Esophagus muscularis mucosa (tissue), 4 donors: ENCODE measurements around the gene H6PD.

Source experiments
- EP300 ChIP-seq: sonication (generic); formaldehyde crosslinking; IDR thresholded peaks from one replicate; pipeline ENCODE4 v1.6.1; 2017; ENCODE audit warnings: antibody characterized with exemption
- POLR2A ChIP-seq: fragments of 450-650 bp; IDR thresholded peaks from one replicate; pipeline ENCODE4 v1.6.1; 2017; ENCODE audit warnings: antibody characterized with exemption, moderate library complexity, mild to moderate bottlenecking, low read depth
- POLR2AphosphoS5 ChIP-seq, 2 donors: sonication (generic); formaldehyde crosslinking; IDR thresholded peaks; one replicate each; pipeline ENCODE4 v1.6.1; 2017; ENCODE audit warnings: antibody characterized with exemption in 2 of 2
- TF ChIP-seq, protein P1 (sequence below), 3 experiments: fragments of 200-600 bp in 2 of 3; fragments of 450-650 bp in 1 of 3; sonication (generic) in 2 of 3; IDR thresholded peaks; one replicate each; pipeline ENCODE4 v1.5.1; 2017 to 2019; ENCODE audit warnings: antibody characterized with exemption in 3 of 3, mild to moderate bottlenecking in 2 of 3, moderate library complexity in 1 of 3

DNA sequence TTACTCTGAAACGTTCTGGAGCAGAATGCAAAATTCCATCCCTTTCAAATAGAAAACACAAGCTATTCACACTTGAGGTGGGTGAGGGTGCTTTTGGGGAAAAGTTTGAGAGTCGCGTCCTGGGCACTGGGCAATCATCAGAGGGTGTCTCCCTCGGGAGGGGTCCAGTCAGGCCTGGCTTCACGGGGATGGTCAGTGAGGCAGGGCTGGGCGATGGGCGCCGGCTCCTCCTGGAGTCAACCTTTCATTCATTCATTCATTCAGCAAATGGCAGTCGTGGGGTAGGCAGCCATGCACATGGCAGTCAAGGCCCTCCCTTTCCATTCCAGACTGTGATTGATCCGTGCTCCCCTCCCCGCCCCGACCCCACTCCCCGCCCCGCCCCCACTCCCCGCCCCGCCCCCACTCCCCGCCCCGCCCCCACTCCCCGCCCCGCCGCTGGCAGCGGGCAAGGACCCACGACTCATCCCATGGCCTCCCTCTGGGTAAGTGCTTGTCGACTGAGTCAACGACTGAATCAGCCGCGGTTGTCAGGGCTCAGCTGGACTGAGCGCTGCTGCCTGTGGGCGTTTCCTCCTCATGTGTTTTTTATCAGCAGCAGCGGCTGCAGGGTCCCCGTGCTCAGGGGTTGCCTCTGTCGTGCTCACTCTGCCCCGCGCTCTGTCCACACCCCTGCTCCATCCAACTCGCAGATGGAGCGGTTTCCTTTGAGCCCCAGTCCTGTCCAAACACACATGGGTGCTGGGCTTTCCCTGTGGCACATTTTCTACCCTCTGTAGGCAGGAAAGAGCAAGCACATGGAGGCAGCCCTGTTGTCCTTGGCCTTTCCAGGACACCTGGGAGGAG lies 45.7 kb downstream of the H6PD start:
- TF ChIP-seq, protein P1, sequence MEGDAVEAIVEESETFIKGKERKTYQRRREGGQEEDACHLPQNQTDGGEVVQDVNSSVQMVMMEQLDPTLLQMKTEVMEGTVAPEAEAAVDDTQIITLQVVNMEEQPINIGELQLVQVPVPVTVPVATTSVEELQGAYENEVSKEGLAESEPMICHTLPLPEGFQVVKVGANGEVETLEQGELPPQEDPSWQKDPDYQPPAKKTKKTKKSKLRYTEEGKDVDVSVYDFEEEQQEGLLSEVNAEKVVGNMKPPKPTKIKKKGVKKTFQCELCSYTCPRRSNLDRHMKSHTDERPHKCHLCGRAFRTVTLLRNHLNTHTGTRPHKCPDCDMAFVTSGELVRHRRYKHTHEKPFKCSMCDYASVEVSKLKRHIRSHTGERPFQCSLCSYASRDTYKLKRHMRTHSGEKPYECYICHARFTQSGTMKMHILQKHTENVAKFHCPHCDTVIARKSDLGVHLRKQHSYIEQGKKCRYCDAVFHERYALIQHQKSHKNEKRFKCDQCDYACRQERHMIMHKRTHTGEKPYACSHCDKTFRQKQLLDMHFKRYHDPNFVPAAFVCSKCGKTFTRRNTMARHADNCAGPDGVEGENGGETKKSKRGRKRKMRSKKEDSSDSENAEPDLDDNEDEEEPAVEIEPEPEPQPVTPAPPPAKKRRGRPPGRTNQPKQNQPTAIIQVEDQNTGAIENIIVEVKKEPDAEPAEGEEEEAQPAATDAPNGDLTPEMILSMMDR (IDR thresholded peaks at IDR 0.05) = no peak
- TF ChIP-seq POLR2A = no peak
- peak in 1 of 2 donors; percentile 35 for TF ChIP-seq POLR2AphosphoS5 (IDR thresholded peaks at IDR 0.05)
- TF ChIP-seq EP300 = no peak
